Mesendoderm (in vitro differentiated cells): ENCODE results near the gene CDC14A.

ENCODE experiments used
- DNase-seq: peaks from one replicate; pipeline ENCODE4 v3.0.0; 2013
- H2AK5ac ChIP-seq: 2 replicates; pipeline ENCODE4 v1.6.1; 2013; ENCODE audit warnings: low read length, inconsistent platforms
- H2BK120ac ChIP-seq: 2 replicates; pipeline ENCODE4 v1.6.1; 2013; ENCODE audit warnings: low read depth, mild to moderate bottlenecking, low read length, moderate library complexity, mixed read lengths
- H2BK15ac ChIP-seq: replicated peaks from 2 replicates; pipeline ENCODE4 v1.6.1; 2013; ENCODE audit warnings: low read depth, mild to moderate bottlenecking, moderate library complexity
- H2BK5ac ChIP-seq: 2 replicates; pipeline ENCODE4 v1.6.1; 2013; ENCODE audit warnings: low read length, inconsistent platforms
- H3K18ac ChIP-seq: 2 replicates; pipeline ENCODE4 v1.6.1; 2013; ENCODE audit warnings: mild to moderate bottlenecking, low read length, mixed read lengths
- H3K23ac ChIP-seq: one replicate; pipeline ENCODE4 v1.6.1; 2013; ENCODE audit warnings: low read length
- H3K27ac ChIP-seq: 2 replicates; pipeline ENCODE4 v1.5.1; 2013; ENCODE audit warnings: low read depth, mild to moderate bottlenecking, inconsistent platforms, low read length, moderate library complexity
- H3K27me3 ChIP-seq: 2 replicates; pipeline ENCODE4 v1.6.1; 2013; ENCODE audit warnings: low read length, control low read depth, mild to moderate bottlenecking, inconsistent platforms; ENCODE audit not compliant: insufficient read depth, poor library complexity
- H3K36me3 ChIP-seq: 2 replicates; pipeline ENCODE4 v1.6.1; 2013; ENCODE audit warnings: low read length, inconsistent platforms; ENCODE audit not compliant: control insufficient read depth, insufficient read depth
- H3K4ac ChIP-seq: one replicate; pipeline ENCODE4 v1.6.1; 2013; ENCODE audit warnings: low read depth, mild to moderate bottlenecking, low read length, moderate library complexity
- H3K4me1 ChIP-seq: 2 replicates; pipeline ENCODE4 v1.6.1; 2013; ENCODE audit warnings: low read depth, low read length, inconsistent platforms; ENCODE audit not compliant: control insufficient read depth
- H3K4me2 ChIP-seq: 2 replicates; pipeline ENCODE4 v1.6.1; 2013; ENCODE audit warnings: low read length
- H3K4me3 ChIP-seq: 2 replicates; pipeline ENCODE4 v1.5.1; 2013; ENCODE audit warnings: mild to moderate bottlenecking, low read length
- H3K56ac ChIP-seq: one replicate; pipeline ENCODE4 v1.6.1; 2013; ENCODE audit warnings: low read length
- H3K79me1 ChIP-seq: 2 replicates; pipeline ENCODE4 v1.6.1; 2013; ENCODE audit warnings: low read length, inconsistent platforms
- H3K79me2 ChIP-seq: 2 replicates; pipeline ENCODE4 v1.6.1; 2013; ENCODE audit warnings: mild to moderate bottlenecking, low read length; ENCODE audit not compliant: control insufficient read depth, insufficient read depth
- H3K9ac ChIP-seq: 2 replicates; pipeline ENCODE4 v1.6.1; 2013; ENCODE audit warnings: low read length, inconsistent platforms
- H4K5ac ChIP-seq: one replicate; pipeline ENCODE4 v1.6.1; 2013; ENCODE audit warnings: low read length
- H4K8ac ChIP-seq: one replicate; pipeline ENCODE4 v1.6.1; 2013; ENCODE audit warnings: low read depth, mild to moderate bottlenecking, control low read depth, low read length, moderate library complexity
- WGBS: extraction: QIAGEN DNeasy Blood & Tissue Kit; methylation state at CpG from one replicate; pipeline ENCODE4 v1.1.7; 2013; ENCODE audit warnings: low lambda C conversion rate, missing lambda C conversion rate; ENCODE audit not compliant: insufficient coverage; ENCODE audit errors: extremely low coverage; 5-methylcytosine and 5-hydroxymethylcytosine counted together

Gene CDC14A

DNA sequence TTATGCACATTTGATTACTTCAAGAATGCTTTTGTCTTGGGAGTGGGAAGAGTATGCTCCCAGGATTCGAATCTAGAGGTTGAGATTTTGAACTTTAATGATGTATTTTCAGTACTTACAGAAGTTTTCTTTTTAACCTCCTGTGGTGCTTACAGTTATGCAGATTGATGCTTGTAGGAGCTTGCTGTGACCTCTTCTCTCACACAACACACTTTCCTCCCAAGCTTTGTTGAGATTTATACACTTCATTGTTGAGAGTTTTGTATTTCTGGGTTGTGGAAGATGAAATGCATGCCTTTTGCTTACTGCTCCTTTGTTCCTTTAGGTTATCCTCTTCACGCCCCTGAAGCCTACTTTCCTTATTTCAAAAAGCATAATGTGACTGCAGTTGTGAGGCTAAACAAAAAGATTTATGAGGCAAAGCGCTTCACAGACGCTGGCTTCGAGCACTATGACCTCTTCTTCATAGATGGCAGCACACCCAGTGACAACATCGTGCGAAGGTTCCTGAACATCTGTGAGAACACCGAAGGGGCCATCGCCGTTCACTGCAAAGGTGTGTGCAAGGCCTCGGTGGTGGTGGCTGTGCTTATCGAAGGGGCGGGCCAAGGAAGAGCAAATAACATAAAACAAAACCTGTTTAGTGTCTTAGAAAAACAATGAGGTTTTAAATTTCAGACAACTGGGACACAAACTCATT, 110.2 kb downstream of the CDC14A start:
- no peak for DNase-seq
- Histone ChIP-seq H3K18ac (no peak overlapping the region), H3K4me2 (no peak overlapping the region), H2AK5ac (no peak overlapping the region), H3K9ac (peak overlapping the region; percentile 14), H3K36me3 (no peaks in the 10 kb centered on the region), H2BK5ac (no peak overlapping the region), H3K27me3 (no peaks in the 10 kb centered on the region), H2BK15ac (no peak overlapping the region), H4K5ac (no peak overlapping the region), H2BK120ac (no peak overlapping the region), H3K79me1 (no peaks in the 10 kb centered on the region), H3K23ac (no peak overlapping the region), H3K4me1 (peaks cover 7% of the 10 kb centered on the region), H4K8ac (no peak overlapping the region), H3K27ac (no peak overlapping the region), H3K4me3 (no peak overlapping the region), H3K56ac (no peak overlapping the region), H3K4ac (no peak overlapping the region), H3K79me2 (no peaks in the 10 kb centered on the region)
- WGBS, result no CpG with 5 or more reads among the region's 13 CpGs

DNA sequence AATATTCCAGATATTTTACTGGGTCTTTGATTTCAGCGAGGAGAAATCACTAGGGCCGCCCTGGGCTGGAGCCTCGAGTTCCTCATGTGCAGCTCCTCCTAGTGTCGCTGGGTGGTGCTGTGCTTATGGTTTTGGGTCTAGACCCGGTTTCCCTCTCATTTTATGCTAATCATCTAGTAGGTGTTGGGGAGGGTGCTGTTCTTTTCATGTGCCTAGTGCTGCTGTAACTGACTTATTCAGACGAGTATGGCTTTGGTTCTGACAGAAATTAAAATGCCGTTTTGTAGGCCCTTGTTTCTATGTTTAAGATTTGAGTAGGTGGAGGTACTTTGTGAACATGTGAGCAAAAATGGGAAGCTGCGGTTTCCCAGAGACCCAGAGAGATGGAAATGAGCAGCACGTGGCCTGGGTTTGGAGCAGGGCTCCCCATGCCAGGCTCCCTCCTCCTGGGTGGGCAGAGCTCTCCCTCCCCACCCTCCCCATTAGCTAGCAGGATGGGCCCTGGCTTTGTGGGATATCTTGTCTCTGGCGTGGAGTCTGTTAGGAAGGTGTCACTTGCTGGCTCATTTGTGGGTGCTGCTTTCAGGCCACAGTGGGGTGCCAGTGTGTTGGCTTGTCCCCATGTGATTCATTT, 111.6 kb downstream of the CDC14A start:
- H4K5ac ChIP-seq, result no peak overlapping the region
- H2BK120ac ChIP-seq, result no peak overlapping the region
- no peak overlapping the region for H3K4me3 ChIP-seq
- H3K9ac ChIP-seq, result no peak overlapping the region
- H2AK5ac ChIP-seq, result no peak overlapping the region
- H3K36me3 ChIP-seq, result no peaks in the 10 kb centered on the region
- no peak overlapping the region for H3K4ac ChIP-seq
- H3K4me1 ChIP-seq, result peaks cover 7% of the 10 kb centered on the region
- H3K27me3 ChIP-seq, result no peaks in the 10 kb centered on the region
- no peak overlapping the region for H2BK5ac ChIP-seq
- no CpG with 5 or more reads among the region's 10 CpGs for WGBS
- DNase-seq, result peak; percentile 87
- H3K79me2 ChIP-seq, result no peaks in the 10 kb centered on the region
- no peak overlapping the region for H3K27ac ChIP-seq
- H2BK15ac ChIP-seq, result no peak overlapping the region
- no peak overlapping the region for H3K4me2 ChIP-seq
- no peak overlapping the region for H3K23ac ChIP-seq
- H3K18ac ChIP-seq, result no peak overlapping the region
- H4K8ac ChIP-seq, result no peak overlapping the region
- H3K56ac ChIP-seq, result no peak overlapping the region
- no peaks in the 10 kb centered on the region for H3K79me1 ChIP-seq

DNA sequence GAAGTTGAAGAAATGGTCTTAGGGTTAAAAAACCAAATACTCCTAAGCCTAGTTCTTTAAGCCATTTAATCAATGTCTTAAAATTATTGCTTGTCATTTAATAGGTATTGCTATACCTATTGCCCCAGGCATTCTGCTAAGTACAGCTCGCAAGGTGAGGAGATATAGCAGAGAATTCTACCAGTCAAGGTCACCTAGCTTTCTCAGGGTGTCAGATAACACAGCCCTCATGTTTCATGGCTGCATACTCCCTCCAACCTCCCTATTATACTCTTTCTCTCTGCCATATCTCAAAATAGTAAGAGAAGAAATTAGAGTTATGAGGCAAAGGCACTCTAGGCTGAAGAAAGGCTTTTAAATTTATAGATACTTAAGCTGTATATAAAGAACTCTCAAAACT, 117.3 kb downstream of the CDC14A start:
- H3K4me2 ChIP-seq, result no peak overlapping the region

DNA sequence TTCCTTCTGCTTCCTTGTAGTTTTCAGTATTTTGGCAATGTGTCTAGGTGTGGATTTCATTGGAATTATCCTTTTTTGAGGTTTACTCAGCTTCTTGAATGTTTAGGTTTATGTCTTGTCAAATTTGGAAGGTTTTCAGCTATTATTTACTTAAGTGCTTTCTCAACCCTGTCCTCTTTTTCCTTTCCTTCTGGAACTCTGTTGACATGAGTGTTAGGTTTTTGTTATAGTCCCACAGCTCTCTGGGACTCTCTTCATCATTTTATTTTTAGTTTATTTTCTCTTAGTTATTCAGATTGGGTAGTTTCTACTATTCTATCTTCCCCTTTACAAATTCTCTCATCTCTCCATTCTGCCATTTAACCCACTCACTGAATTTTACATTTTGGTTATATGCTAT, 122.5 kb downstream of the CDC14A start:
- H4K5ac ChIP-seq, result no peak overlapping the region
- H3K4ac ChIP-seq, result no peak overlapping the region
- DNase-seq, result no peak
- no peaks in the 10 kb centered on the region for H3K27me3 ChIP-seq
- H3K27ac ChIP-seq, result no peak overlapping the region
- no peak overlapping the region for H2BK5ac ChIP-seq
- H3K23ac ChIP-seq, result no peak overlapping the region
- no peaks in the 10 kb centered on the region for H3K79me2 ChIP-seq
- no peak overlapping the region for H2BK15ac ChIP-seq
- no peak overlapping the region for H2AK5ac ChIP-seq
- H3K4me1 ChIP-seq, result no peaks in the 10 kb centered on the region
- H3K9ac ChIP-seq, result no peak overlapping the region
- no peak overlapping the region for H3K4me3 ChIP-seq
- H3K56ac ChIP-seq, result no peak overlapping the region
- H3K18ac ChIP-seq, result no peak overlapping the region
- H4K8ac ChIP-seq, result no peak overlapping the region
- H3K4me2 ChIP-seq, result no peak overlapping the region
- H3K36me3 ChIP-seq, result no peaks in the 10 kb centered on the region
- H2BK120ac ChIP-seq, result no peak overlapping the region
- H3K79me1 ChIP-seq, result no peaks in the 10 kb centered on the region

More for the DNA sequence above, 117.3 kb downstream of the CDC14A start:
- no peak overlapping the region for H3K18ac ChIP-seq
- no peak overlapping the region for H3K56ac ChIP-seq
- H3K27me3 ChIP-seq, result no peaks in the 10 kb centered on the region
- no peak overlapping the region for H2BK5ac ChIP-seq
- no peak overlapping the region for H3K4ac ChIP-seq
- H3K79me1 ChIP-seq, result no peaks in the 10 kb centered on the region
- no peak overlapping the region for H3K23ac ChIP-seq
- no peak overlapping the region for H2BK120ac ChIP-seq
- no peaks in the 10 kb centered on the region for H3K4me1 ChIP-seq
- H2AK5ac ChIP-seq, result no peak overlapping the region
- H3K79me2 ChIP-seq, result no peaks in the 10 kb centered on the region
- H4K8ac ChIP-seq, result no peak overlapping the region
- H3K27ac ChIP-seq, result no peak overlapping the region
- no peak overlapping the region for H3K4me3 ChIP-seq
- H2BK15ac ChIP-seq, result no peak overlapping the region
- H4K5ac ChIP-seq, result no peak overlapping the region
- no CpG with 5 or more reads among the region's 1 CpG for WGBS
- DNase-seq, result no peak
- H3K36me3 ChIP-seq, result no peaks in the 10 kb centered on the region
- H3K9ac ChIP-seq, result no peak overlapping the region

DNA sequence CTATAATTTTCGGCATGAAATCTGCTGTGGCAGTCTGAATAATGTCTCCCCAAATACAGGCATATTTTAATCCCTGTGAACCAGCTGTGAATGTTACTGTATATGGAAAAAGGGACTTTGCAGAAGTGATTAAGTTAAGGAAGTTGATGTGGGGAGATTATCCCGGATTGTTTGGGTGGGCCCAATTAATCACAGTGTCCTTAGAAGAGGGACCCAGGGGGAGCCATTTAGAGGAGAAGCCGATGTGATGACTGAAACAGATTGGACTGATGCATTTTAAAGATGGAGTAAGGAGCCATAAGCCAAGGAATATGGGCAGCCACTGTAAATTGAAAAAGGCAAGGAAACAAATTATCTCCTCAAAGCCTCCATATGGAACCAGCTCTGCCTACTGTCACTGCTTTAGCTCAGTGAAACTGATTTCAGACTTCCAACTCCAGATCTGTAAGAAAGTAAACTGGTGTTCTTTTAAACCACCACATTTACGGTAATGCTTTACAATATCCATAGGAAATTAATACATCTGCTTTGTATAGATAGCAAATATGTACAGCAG, 124.5 kb downstream of the CDC14A start:
- Histone ChIP-seq H3K56ac (no peak overlapping the region), H3K4ac (no peak overlapping the region), H4K8ac (no peak overlapping the region), H2BK5ac (no peak overlapping the region), H3K4me1 (no peaks in the 10 kb centered on the region), H3K4me3 (no peak overlapping the region), H3K18ac (no peak overlapping the region), H3K4me2 (no peak overlapping the region), H3K23ac (no peak overlapping the region), H3K79me2 (no peaks in the 10 kb centered on the region), H4K5ac (no peak overlapping the region), H2AK5ac (no peak overlapping the region), H2BK15ac (no peak overlapping the region), H3K36me3 (no peaks in the 10 kb centered on the region), H3K79me1 (no peaks in the 10 kb centered on the region), H3K9ac (no peak overlapping the region), H3K27ac (no peak overlapping the region), H2BK120ac (no peak overlapping the region), H3K27me3 (no peaks in the 10 kb centered on the region)
- WGBS, result no CpG with 5 or more reads among the region's 4 CpGs
- no peak for DNase-seq
